Astrocyte (in vitro differentiated cells and primary cell): Measurements from ENCODE around the gene PLPPR3.

Experiments used
- CTCF ChIP-seq: IDR thresholded peaks from 2 replicates; pipeline ENCODE4 v1.5.1; 2011; ENCODE audit warnings: low read depth, mild to moderate bottlenecking, inconsistent platforms, low read length, moderate library complexity; ENCODE audit not compliant: insufficient read depth
- EZH2 ChIP-seq: IDR thresholded peaks from 2 replicates; pipeline ENCODE4 v1.6.1; 2012; ENCODE audit warnings: mild to moderate bottlenecking, low read length, inconsistent platforms; ENCODE audit not compliant: insufficient read depth

DNA sequence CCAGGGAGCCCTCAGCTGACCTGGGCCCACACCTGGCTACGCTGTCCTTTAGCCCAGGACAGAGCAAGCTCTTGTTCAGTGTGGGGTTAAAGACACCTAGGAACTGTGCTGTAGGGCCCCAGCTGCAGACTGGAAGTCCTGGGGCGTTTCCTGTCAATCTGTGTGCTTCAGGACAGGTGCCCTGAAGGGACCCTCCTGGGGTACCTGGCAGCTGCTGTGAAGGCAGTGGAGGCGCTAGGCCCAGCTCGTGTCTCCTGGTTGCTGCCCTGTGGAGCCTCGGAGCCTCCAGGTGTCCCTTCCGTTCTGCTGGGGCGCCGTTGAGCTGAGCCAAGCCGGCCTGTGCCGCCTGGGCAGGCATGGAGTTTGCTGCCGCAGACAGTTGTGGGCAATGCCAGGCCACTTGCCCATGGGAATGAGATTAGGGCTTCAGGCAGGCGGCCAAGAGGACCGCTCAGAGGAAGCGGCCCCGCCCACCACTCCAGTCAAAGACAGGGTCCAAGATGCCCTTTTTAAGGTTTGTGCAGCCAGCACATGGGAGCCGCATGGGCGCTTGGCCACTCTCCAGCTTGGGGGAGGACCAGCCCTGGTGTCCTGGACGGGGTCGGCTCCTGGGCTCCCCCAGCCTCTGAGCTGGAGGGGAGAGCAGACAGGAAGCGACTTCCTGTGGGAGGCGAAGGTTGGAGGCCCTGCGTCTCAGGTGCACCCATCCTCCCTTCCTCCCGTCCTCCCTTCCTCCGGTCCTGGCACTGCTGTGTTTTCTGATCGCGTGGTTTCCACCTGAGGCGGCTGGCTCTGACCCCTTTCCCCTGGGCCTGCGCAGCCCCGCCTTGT lies 20.5 kb downstream of the PLPPR3 start:
- TF ChIP-seq CTCF (no peak), EZH2 (no peak)
